ENCODE measurements around the gene GASK1A. TPM values are rescaled to one million over a fixed set of nuclear protein-coding genes. Genes with fewer than 3 reads are reported as not detected.

Gene GASK1A
- total RNA-seq, 1 experiment from 2014 or later: not detected

DNA sequence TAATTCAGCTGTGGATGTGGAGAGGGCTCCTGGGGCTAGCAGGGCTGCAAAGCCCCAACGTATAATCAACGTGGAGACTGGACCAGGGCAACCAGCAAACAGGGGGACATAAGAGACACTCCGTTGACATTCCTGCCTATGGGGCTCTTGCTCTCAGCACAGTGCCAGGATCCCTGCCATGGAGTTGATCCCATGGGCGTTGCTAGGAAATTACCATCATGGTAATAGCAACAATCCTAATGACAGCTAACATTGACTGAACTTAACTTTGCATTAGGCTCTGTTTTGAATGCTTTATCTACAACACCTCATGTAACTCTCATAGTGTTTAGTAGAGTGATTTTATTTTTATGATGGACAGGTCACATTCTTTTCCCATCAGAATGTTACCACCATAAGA, 16.9 kb downstream of the GASK1A start:
- no peak overlapping the region for H3K27ac ChIP-seq (ENCODE audit: low read length)
- ChIA-PET CTCF (no interaction called here), POLR2A (no interaction called here)
- no peaks in the 10 kb centered on the region for H3K9me3 ChIP-seq (ENCODE audit: control insufficient read depth, insufficient read depth, low read depth, low read length)
- H3K36me3 ChIP-seq (ENCODE audit: control insufficient read depth, insufficient read depth, low read length): no peaks in the 10 kb centered on the region
- ATAC-seq (no peak), DNase-seq (ENCODE audit: low read depth, low spot score) (no peak)
- TF ChIP-seq SIN3A (IDR thresholded peaks at IDR 0.05; ENCODE audit: borderline replicate concordance, insufficient read depth, low read depth, low read length) (no peak), POLR2AphosphoS5 (IDR thresholded peaks at IDR 0.05; ENCODE audit: low read depth, low read length) (no peak), TCF7L2 (IDR thresholded peaks at IDR 0.05; ENCODE audit: low read depth, low read length) (no peak)
- TF ChIP-seq, protein P1, sequence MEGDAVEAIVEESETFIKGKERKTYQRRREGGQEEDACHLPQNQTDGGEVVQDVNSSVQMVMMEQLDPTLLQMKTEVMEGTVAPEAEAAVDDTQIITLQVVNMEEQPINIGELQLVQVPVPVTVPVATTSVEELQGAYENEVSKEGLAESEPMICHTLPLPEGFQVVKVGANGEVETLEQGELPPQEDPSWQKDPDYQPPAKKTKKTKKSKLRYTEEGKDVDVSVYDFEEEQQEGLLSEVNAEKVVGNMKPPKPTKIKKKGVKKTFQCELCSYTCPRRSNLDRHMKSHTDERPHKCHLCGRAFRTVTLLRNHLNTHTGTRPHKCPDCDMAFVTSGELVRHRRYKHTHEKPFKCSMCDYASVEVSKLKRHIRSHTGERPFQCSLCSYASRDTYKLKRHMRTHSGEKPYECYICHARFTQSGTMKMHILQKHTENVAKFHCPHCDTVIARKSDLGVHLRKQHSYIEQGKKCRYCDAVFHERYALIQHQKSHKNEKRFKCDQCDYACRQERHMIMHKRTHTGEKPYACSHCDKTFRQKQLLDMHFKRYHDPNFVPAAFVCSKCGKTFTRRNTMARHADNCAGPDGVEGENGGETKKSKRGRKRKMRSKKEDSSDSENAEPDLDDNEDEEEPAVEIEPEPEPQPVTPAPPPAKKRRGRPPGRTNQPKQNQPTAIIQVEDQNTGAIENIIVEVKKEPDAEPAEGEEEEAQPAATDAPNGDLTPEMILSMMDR (IDR thresholded peaks at IDR 0.05): no peak
- TF ChIP-seq, protein P2, sequence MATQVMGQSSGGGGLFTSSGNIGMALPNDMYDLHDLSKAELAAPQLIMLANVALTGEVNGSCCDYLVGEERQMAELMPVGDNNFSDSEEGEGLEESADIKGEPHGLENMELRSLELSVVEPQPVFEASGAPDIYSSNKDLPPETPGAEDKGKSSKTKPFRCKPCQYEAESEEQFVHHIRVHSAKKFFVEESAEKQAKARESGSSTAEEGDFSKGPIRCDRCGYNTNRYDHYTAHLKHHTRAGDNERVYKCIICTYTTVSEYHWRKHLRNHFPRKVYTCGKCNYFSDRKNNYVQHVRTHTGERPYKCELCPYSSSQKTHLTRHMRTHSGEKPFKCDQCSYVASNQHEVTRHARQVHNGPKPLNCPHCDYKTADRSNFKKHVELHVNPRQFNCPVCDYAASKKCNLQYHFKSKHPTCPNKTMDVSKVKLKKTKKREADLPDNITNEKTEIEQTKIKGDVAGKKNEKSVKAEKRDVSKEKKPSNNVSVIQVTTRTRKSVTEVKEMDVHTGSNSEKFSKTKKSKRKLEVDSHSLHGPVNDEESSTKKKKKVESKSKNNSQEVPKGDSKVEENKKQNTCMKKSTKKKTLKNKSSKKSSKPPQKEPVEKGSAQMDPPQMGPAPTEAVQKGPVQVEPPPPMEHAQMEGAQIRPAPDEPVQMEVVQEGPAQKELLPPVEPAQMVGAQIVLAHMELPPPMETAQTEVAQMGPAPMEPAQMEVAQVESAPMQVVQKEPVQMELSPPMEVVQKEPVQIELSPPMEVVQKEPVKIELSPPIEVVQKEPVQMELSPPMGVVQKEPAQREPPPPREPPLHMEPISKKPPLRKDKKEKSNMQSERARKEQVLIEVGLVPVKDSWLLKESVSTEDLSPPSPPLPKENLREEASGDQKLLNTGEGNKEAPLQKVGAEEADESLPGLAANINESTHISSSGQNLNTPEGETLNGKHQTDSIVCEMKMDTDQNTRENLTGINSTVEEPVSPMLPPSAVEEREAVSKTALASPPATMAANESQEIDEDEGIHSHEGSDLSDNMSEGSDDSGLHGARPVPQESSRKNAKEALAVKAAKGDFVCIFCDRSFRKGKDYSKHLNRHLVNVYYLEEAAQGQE (IDR thresholded peaks at IDR 0.05; ENCODE audit: insufficient read depth in 1 of 2, low read depth in 2 of 2, low read length in 1 of 2): no peak
- no peaks in the 10 kb centered on the region for H3K27me3 ChIP-seq (ENCODE audit: control insufficient read depth, insufficient read depth, low read length)
- BruUV-seq (replicated peaks): no TSS peak
- intact Hi-C loops (cut with micrococcal nuclease; ENCODE audit: unreplicated experiment): no loop called here
- H3K4me3 ChIP-seq (ENCODE audit: low read depth in 2 of 2, low read length in 2 of 2): no peak overlapping the region
- no peaks in the 10 kb centered on the region for H3K4me1 ChIP-seq (ENCODE audit: control insufficient read depth, insufficient read depth, low read length)
- in situ Hi-C loops (cut with HindIII; ENCODE audit: low pct_unique_long_range_greater_than_20kb, low sequenced_read_pairs): no loop called here

DNA sequence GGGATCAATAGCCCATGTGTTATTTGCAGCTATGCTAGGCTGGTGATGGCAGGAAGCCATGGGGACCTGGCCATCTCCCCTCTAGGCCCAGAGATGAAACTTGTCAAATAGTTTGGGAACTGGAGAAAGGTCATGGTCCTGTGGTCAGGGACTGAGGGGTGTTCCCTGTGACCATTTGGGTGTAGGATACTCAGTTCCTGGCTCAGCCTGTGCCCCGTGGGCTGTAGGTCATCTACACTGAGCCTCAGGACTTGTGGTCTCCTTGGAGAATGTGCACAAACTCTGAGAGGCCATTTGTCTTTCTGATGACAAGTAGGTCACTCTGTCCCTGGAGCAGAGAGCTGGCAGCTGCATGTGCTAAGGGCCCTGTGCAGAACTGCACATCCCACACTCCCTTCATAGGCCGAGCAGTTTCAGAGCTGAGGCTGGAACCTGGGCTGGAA, 17.5 kb downstream of the GASK1A start:
- intact Hi-C loops (cut with micrococcal nuclease; ENCODE audit: unreplicated experiment) (no loop called here), in situ Hi-C loops (cut with HindIII; ENCODE audit: low pct_unique_long_range_greater_than_20kb, low sequenced_read_pairs) (no loop called here)
- Histone ChIP-seq H3K27ac (ENCODE audit: low read length) (no peak overlapping the region), H3K4me3 (ENCODE audit: low read depth in 2 of 2, low read length in 2 of 2) (no peak overlapping the region), H3K36me3 (ENCODE audit: control insufficient read depth, insufficient read depth, low read length) (no peaks in the 10 kb centered on the region), H3K4me1 (ENCODE audit: control insufficient read depth, insufficient read depth, low read length) (no peaks in the 10 kb centered on the region), H3K9me3 (ENCODE audit: control insufficient read depth, insufficient read depth, low read depth, low read length) (no peaks in the 10 kb centered on the region), H3K27me3 (ENCODE audit: control insufficient read depth, insufficient read depth, low read length) (no peaks in the 10 kb centered on the region)
- POLR2A ChIA-PET: no interaction called here
- CTCF ChIA-PET: no interaction called here
- DNase-seq (ENCODE audit: low read depth, low spot score) (no peak), ATAC-seq (no peak)
- TF ChIP-seq TCF7L2 (IDR thresholded peaks at IDR 0.05; ENCODE audit: low read depth, low read length): no peak
- TF ChIP-seq POLR2AphosphoS5 (IDR thresholded peaks at IDR 0.05; ENCODE audit: low read depth, low read length): no peak
- TF ChIP-seq, protein P2 (IDR thresholded peaks at IDR 0.05; ENCODE audit: insufficient read depth in 1 of 2, low read depth in 2 of 2, low read length in 1 of 2): no peak
- TF ChIP-seq SIN3A (IDR thresholded peaks at IDR 0.05; ENCODE audit: borderline replicate concordance, insufficient read depth, low read depth, low read length): no peak
- TF ChIP-seq, protein P1 (IDR thresholded peaks at IDR 0.05): no peak
- BruUV-seq (replicated peaks): no TSS peak
